GM23248 (cell line): ENCODE measurements around the gene CD300H.

ENCODE experiments used
- EZH2 ChIP-seq: fragments of 200-600 bp; sonication (generic); IDR thresholded peaks from 2 replicates; pipeline ENCODE4 v1.6.1; 2018; ENCODE audit warnings: antibody characterized with exemption, mild to moderate bottlenecking; ENCODE audit not compliant: insufficient read depth, poor library complexity, severe bottlenecking
- EZH2phosphoT487 ChIP-seq: fragments of 200-600 bp; sonication (generic); IDR thresholded peaks from 2 replicates; pipeline ENCODE4 v1.6.1; 2018; ENCODE audit warnings: antibody characterized with exemption, moderate library complexity, mild to moderate bottlenecking, low read depth; ENCODE audit not compliant: insufficient read depth

- TF ChIP-seq EZH2phosphoT487 (no peak), EZH2 (no peak)
Observed at GRCh38 chr17:74521701-74522201, 45.6 kb downstream of the CD300H start.
